Fibroblast of the conjunctiva (primary cell): ENCODE results near the gene LSM5.

Source experiments
- DNase-seq: peaks from one replicate; pipeline ENCODE4 v3.0.0-alpha.2; 2010; ENCODE audit warnings: low read depth

LSM5 gene

GRCh38 chr7:32461484-32461883 lies 28.7 kb downstream of the LSM5 start:
- DNase-seq, result no peak

- DNase-seq, result no peak
Observed at GRCh38 chr7:32459788-32460187, 30.4 kb downstream of the LSM5 start.

GRCh38 chr7:32458025-32458424 lies 32.2 kb downstream of the LSM5 start:
- DNase-seq, result no peak

- DNase-seq, result no peak
Observed at GRCh38 chr7:32453341-32454011, 36.7 kb downstream of the LSM5 start.

GRCh38 chr7:32447218-32447617 lies 43.0 kb downstream of the LSM5 start:
- DNase-seq, result no peak

GRCh38 chr7:32436146-32436928 lies 53.8 kb downstream of the LSM5 start:
- DNase-seq, result no peak
